Epithelial cell of proximal tubule (primary cell): Measurements from ENCODE around the gene USP12. TPM values are rescaled to one million over a fixed set of nuclear protein-coding genes. Genes with fewer than 3 reads are reported as not detected.

Experiments used
- DNase-seq: peaks from one replicate; pipeline ENCODE4 v3.0.0-alpha.2; 2011; ENCODE audit warnings: low read depth
- H3K4me3 ChIP-seq: 2 replicates; pipeline ENCODE4 v1.5.1; 2011; ENCODE audit warnings: low read depth, mild to moderate bottlenecking, low read length
- total RNA-seq: library from RNA; depleted of rRNA; stranded (reverse); fragments of >200 nt; gene quantifications from 2 replicates; pipeline ENCODE4 v1.2.3, GENCODE V29; 2015
- TF ChIP-seq, protein P1 (sequence below): conservative IDR thresholded peaks from 2 replicates; pipeline ENCODE4 v1.5.1; 2012; ENCODE audit warnings: low read depth, mild to moderate bottlenecking, low read length

USP12 gene
- total RNA-seq, 1 donor from 2014 or later: 14.1 TPM

- TF ChIP-seq, protein P1, sequence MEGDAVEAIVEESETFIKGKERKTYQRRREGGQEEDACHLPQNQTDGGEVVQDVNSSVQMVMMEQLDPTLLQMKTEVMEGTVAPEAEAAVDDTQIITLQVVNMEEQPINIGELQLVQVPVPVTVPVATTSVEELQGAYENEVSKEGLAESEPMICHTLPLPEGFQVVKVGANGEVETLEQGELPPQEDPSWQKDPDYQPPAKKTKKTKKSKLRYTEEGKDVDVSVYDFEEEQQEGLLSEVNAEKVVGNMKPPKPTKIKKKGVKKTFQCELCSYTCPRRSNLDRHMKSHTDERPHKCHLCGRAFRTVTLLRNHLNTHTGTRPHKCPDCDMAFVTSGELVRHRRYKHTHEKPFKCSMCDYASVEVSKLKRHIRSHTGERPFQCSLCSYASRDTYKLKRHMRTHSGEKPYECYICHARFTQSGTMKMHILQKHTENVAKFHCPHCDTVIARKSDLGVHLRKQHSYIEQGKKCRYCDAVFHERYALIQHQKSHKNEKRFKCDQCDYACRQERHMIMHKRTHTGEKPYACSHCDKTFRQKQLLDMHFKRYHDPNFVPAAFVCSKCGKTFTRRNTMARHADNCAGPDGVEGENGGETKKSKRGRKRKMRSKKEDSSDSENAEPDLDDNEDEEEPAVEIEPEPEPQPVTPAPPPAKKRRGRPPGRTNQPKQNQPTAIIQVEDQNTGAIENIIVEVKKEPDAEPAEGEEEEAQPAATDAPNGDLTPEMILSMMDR: no peak
These were observed 33.0 kb downstream of the USP12 start for GRCh38 chr13:27138457-27139093.

DNA sequence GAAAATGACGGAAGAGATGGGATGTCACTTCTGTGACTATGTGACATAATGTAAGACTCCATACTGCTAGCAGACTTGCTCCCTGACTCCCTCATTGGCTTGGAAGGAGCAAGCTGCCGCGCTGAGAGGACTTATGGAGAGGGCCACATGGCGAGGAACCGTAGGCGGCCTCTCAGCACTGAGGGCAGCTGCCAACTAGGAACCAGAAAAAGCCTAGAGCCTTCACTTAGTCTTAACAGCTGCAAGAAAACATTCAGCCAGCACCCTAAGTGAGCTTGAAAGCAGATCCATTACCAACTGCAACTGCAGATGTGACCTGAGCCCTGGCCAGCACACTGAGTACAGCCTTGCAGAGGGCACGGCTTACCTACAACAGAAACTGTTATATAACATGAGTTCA, 33.9 kb downstream of the USP12 start:
- no peak overlapping the region for H3K4me3 ChIP-seq
- TF ChIP-seq, protein P1: no peak
- no peak for DNase-seq

More at GRCh38 chr13:27138457-27139093, 33.0 kb downstream of the USP12 start:
- H3K4me3 ChIP-seq: no peak overlapping the region
- no peak for DNase-seq

- TF ChIP-seq, protein P1: no peak
- H3K4me3 ChIP-seq: no peak overlapping the region
- no peak for DNase-seq
These were observed 36.6 kb downstream of the USP12 start for GRCh38 chr13:27135023-27135422.

- TF ChIP-seq, protein P1: no peak
- DNase-seq: no peak
- H3K4me3 ChIP-seq: no peak overlapping the region
These were observed 37.7 kb downstream of the USP12 start for GRCh38 chr13:27133889-27134288.

DNA sequence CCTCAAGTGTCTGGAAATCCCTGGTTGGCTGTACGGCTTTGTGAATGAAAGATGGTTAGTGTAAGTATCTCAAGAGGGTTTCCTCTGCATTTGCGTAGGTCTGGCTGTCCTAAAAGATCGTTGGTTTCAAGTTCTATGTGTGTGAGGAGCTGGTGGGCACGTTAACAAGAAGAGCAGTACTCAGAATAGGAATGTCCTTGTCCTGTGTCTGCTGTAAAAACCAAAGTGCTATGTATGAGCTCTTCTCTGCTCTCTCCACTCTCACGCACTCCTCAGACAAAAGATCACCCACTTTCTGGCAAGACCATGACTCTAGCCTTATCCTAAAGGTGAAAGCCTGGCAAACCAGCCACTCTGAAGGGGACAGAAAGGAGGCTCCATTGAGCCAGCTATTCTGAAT, 39.1 kb downstream of the USP12 start:
- H3K4me3 ChIP-seq: no peak overlapping the region
- TF ChIP-seq, protein P1: no peak
- DNase-seq: no peak

DNA sequence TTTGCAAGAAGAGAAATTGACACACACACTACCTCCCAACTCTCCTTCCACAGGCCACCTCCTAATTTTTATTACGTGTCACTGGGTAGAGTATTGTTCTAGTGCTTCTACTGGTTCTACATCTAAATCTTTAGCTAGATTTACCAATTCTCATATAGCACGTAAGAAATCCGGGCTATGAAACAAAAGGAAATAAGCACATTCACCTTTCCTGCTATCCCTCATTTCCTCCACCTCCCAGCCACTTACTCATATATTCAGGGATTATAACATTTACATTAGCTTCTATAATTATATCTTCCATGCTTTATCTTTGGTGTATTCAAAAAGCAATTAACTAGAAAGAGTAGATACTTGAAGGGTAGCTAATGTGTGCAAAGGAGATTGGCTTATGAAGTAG, 39.7 kb downstream of the USP12 start:
- TF ChIP-seq, protein P1: no peak

DNA sequence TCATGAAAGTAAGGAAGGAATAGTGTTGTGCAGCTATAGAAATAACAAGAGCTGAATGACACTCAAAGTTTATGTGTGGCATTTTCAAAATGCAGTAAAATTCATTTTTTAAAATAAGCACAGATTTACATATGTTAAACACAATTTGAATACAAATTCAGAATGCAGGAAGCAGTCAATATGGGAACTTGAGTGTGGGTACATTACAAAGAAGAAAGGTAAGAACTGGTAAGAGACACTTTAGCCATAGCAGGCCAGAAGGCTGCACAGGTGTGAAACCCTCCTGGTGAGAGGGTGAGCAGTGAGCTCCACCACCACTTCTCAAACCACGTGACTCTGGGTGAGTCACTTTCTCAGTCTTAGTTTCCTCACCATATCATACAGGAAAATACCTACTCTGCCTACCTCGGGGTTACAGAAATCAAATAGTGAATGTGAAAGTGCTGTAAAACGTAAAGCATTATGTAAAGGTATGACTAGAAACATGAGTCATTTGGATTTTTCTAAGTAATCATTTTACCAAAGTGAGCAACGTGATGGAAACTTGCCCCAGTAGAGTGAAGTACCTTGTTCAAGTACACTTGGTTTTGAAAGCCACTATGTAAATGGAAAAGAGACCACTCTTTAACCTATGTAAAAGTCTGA, 40.5 kb downstream of the USP12 start:
- TF ChIP-seq, protein P1: no peak
- H3K4me3 ChIP-seq: no peak overlapping the region
- DNase-seq: peak; percentile 73

More for the DNA sequence above, 39.7 kb downstream of the USP12 start:
- H3K4me3 ChIP-seq: no peak overlapping the region
- DNase-seq: no peak
